Nephron (organoid): Measurements from ENCODE around the gene JMJD8.

Source experiments
- H3K27ac Mint-ChIP-seq, 3 experiments: 2 replicates each; pipeline ENCODE4 v1.8.0; 2020; ENCODE audit warnings: mixed read lengths in 3 of 3, mild to moderate bottlenecking in 2 of 3, moderate library complexity in 1 of 3
- H3K27me3 Mint-ChIP-seq: 2 replicates; pipeline ENCODE4 v1.8.0; 2021; ENCODE audit warnings: low read depth, mild to moderate bottlenecking, moderate library complexity, mixed read lengths
- H3K36me3 Mint-ChIP-seq: 2 replicates; pipeline ENCODE4 v1.8.0; 2020; ENCODE audit warnings: low read depth, mixed read lengths
- H3K4me1 Mint-ChIP-seq: 2 replicates; pipeline ENCODE4 v1.8.0; 2020; ENCODE audit warnings: mixed read lengths
- H3K4me3 Mint-ChIP-seq, 3 experiments: 2 replicates each; pipeline ENCODE4 v1.8.0; 2020; ENCODE audit warnings: mild to moderate bottlenecking in 3 of 3, mixed read lengths in 3 of 3, moderate library complexity in 2 of 3
- H3K9me3 Mint-ChIP-seq: 2 replicates; pipeline ENCODE4 v1.8.0; 2020; ENCODE audit warnings: mixed read lengths
- TF ChIP-seq, protein P1 (sequence below), 3 experiments: fragments of 200-600 bp; sonication (generic); IDR thresholded peaks; one replicate each; pipeline ENCODE4 v1.5.0; 2021; ENCODE audit warnings: antibody characterized with exemption in 3 of 3; ENCODE audit not compliant: unreplicated experiment in 3 of 3

JMJD8 gene

DNA sequence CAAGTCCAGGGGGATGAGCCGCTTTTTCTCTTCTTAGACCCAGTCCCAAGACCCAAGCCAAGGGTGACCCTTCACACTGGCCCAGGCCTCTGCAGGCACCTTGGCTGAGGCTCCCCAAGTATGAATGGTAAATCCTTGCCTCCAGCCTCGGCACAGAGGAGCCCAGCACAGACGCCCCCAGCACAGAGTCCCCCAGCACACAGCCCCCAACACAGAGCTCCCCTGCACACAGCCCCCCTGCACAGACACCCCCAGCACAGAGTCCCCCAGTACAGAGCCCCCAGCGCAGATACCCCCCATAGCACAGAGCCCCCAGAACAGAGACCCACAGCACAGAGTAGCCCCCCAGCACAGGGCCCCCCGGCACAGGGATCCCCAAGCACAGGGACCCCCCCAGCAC, 43.5 kb downstream of the JMJD8 start:
- Mint-ChIP-seq H3K36me3 (no peaks in the 10 kb centered on the region), H3K4me1 (peaks cover 3% of the 10 kb centered on the region), H3K27ac (no peak overlapping the region), H3K27me3 (peaks cover 19% of the 10 kb centered on the region), H3K9me3 (no peaks in the 10 kb centered on the region), H3K4me3 (peak overlapping the region; percentile 81 to 83 (median 82))
- TF ChIP-seq, protein P1, sequence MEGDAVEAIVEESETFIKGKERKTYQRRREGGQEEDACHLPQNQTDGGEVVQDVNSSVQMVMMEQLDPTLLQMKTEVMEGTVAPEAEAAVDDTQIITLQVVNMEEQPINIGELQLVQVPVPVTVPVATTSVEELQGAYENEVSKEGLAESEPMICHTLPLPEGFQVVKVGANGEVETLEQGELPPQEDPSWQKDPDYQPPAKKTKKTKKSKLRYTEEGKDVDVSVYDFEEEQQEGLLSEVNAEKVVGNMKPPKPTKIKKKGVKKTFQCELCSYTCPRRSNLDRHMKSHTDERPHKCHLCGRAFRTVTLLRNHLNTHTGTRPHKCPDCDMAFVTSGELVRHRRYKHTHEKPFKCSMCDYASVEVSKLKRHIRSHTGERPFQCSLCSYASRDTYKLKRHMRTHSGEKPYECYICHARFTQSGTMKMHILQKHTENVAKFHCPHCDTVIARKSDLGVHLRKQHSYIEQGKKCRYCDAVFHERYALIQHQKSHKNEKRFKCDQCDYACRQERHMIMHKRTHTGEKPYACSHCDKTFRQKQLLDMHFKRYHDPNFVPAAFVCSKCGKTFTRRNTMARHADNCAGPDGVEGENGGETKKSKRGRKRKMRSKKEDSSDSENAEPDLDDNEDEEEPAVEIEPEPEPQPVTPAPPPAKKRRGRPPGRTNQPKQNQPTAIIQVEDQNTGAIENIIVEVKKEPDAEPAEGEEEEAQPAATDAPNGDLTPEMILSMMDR (IDR thresholded peaks at IDR 0.05; ENCODE audit: unreplicated experiment in 3 of 3) = no peak

DNA sequence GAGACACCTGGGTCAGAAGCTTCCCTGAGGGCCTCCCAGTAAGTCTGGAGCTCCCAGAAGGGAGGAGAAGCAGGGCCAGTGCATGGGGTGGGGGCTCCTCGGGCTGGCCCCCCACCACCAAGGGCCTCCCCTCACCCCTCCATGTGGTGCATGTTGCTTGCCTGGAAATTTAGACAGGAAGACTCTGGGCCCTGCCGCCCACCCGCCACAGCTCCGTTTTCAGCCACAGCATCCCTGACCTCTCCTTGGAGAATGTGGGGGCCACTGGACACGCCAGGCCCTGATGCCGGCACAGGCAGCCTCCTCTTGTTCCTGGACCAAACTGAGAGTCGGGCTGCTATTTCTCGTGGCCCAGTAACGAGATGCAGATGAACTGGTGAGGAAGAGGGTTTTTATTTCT, 45.3 kb downstream of the JMJD8 start:
- Mint-ChIP-seq H3K36me3 (no peaks in the 10 kb centered on the region), H3K4me3 (peak overlapping the region; percentile 38 to 60 (median 43)), H3K27ac (peak overlapping the region in 2 of 3 experiments; percentile 44 to 57), H3K9me3 (no peaks in the 10 kb centered on the region), H3K4me1 (peaks cover 3% of the 10 kb centered on the region), H3K27me3 (peaks cover 9% of the 10 kb centered on the region)
- TF ChIP-seq, protein P1 (IDR thresholded peaks at IDR 0.05; ENCODE audit: unreplicated experiment in 3 of 3) = no peak

DNA sequence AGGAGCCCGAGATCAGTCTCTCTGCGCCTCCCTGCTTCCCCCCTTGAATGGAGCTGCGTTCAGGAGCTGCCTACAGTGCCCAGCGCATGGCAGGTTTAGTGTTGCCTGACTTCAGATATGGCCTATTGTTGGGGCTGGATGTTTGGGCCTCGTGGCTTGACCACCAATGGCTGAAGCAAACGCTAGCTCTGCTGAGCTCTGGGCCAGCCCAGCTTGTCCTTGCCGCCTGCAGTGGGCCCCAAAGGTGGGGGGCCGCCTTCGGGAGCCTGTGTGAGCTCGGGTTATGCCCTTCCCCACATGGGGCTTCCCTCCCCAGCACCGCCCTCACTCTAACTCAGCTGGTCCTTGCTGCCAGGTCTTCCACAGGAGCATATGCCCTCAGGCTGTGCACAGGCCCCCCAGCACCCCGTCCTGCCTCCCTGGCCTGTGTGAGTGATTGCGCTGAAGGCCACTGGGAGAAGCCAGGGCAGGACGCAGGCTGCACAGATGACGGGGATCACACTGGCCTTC, 46.0 kb downstream of the JMJD8 start:
- peaks cover 3% of the 10 kb centered on the region for H3K4me1 Mint-ChIP-seq
- H3K9me3 Mint-ChIP-seq = no peaks in the 10 kb centered on the region
- H3K27ac Mint-ChIP-seq = peak overlapping the region in 2 of 3 experiments; percentile 7 to 60
- H3K36me3 Mint-ChIP-seq = no peaks in the 10 kb centered on the region
- peaks cover 5% of the 10 kb centered on the region for H3K27me3 Mint-ChIP-seq
- peak overlapping the region; percentile 67 to 76 (median 68) for H3K4me3 Mint-ChIP-seq
- TF ChIP-seq, protein P1 (IDR thresholded peaks at IDR 0.05; ENCODE audit: unreplicated experiment in 3 of 3) = no peak

DNA sequence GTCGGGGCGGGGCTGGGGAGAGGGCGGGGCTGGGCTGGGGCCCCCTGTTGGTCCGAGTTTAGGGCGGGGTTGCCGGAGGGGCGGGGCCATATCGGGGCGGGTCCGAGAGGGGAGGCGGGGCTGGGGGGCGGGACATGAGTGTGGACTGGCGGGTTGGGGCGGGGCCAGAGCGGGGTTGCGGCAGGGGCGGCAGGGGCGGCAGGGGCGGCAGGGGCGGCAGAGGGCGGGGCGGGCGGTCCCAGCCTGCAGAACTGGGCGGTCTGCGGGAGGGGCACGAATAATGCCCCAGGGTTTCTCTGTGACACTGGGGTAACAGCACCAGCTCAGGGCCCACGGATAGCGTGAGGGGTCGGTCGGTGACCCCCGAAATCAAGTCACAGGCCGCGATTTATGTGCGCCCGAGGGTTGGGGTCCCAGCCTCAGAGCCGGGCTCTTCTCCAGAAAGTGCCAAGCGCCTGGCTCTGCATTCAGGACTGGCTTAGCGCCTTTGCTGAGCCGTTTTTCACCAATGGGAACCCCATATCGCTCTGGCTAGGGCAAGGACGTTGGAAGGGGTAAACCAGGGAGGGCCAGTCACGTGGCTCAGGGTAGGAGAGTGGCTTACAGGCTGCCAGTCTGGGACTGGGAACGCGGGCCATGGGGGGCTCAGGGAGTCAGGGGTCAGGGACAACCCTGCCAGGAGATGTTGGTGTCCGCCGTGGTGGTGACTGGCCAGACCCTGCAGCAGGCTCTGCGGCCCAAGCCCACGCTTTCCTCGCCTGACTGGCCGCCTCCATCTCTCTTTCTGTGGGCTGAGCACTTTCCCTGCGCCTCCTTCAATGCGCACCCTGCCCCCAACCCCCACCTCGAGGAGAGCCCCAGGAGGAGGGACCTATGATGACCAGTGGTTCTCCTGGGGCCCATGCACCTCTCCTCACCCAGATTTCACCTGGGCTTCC, 46.8 kb downstream of the JMJD8 start:
- H3K9me3 Mint-ChIP-seq = no peaks in the 10 kb centered on the region
- H3K27ac Mint-ChIP-seq = peak overlapping the region; percentile 95 to 98 (median 98)
- peaks cover 3% of the 10 kb centered on the region for H3K4me1 Mint-ChIP-seq
- H3K4me3 Mint-ChIP-seq = peak overlapping the region; percentile 96 to 97 (median 96)
- H3K27me3 Mint-ChIP-seq = peaks cover 5% of the 10 kb centered on the region
- TF ChIP-seq, protein P1 (IDR thresholded peaks at IDR 0.05; ENCODE audit: unreplicated experiment in 3 of 3) = no peak
- H3K36me3 Mint-ChIP-seq = no peaks in the 10 kb centered on the region

DNA sequence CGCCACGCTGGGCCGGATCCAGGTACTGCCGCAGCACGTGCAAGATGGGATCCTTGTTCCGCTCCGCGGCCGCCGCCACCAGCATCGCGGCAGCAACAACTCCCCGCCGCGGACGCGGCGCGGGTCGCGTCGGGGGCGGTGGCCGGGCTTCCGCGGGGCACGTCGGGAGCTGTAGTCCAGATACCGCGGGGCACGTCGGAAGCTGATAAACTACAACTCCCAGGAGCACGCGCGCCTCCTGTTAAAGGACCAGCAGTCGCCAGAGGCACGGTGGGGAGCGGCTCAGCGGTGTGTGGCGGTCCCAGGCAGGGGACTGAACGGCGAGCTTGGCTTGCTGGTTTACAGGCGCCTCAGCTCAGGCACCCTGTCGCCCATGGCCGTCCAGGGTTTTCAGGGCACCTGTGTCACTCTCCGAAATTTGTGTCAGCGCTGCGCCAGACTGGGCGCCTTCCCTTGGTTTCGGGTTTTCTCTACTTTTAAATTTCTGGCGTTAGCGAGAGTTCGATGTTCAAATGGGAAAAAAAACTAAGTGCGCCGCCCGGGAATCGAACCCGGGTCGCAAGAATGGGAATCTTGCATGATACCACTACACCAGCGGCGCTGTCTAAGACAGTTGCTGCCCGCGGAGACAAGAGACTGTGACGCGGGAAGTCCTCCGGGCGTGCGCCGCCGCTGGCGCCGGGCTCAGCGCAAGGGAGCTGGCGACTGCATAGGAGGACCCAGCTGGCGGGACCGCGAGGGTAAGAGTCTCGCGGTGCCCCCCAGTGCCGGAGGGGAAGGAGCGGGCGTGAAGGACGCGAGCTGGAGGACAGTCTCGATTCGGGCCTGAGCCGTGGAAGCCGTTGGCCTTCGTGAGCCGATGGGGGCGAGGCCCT, 47.7 kb downstream of the JMJD8 start, which contains the start of gene METTL26:
Gene METTL26 (minus strand): TSS at position 100 of the 875 bp plus-strand sequence. CDS start 15 bp downstream, at position 85.
- Mint-ChIP-seq H3K36me3 (no peaks in the 10 kb centered on the region), H3K4me3 (peak within 1 kb of the TSS; percentile 96 to 97 (median 96)), H3K9me3 (no peaks in the 10 kb centered on the region), H3K27me3 (peaks cover 5% of the 10 kb centered on the region), H3K4me1 (peaks cover 7% of the 10 kb centered on the region), H3K27ac (peak within 1 kb of the TSS; percentile 95 to 98 (median 98))
- TF ChIP-seq, protein P1 (IDR thresholded peaks at IDR 0.05; ENCODE audit: unreplicated experiment in 3 of 3) = no peak
